GM20000 (cell line): ENCODE results near the gene GPI.
A peak's percentile ranks its signal among the peaks of the same experiment; 100 is the strongest.
"Not testable (repeated sequence)": the region's sequence is repeated elsewhere in the genome, so short reads cannot be mapped to it uniquely, and the experiment has no call there.

Experiments used
- DNase-seq: peaks from one replicate; pipeline ENCODE4 v3.0.0; 2012; ENCODE audit warnings: low spot score
- CTCF ChIP-seq: IDR thresholded peaks from 2 replicates; pipeline ENCODE4 v1.5.1; 2012; ENCODE audit warnings: mild to moderate bottlenecking, control low read depth; ENCODE audit errors: extremely low read depth, missing control alignments

Gene GPI

GRCh38 chr19:34330116-34330515 lies 34.9 kb upstream of the GPI start:
- no peak for TF ChIP-seq CTCF
- no peak for DNase-seq

- DNase-seq, result not testable (repeated sequence)
Observed at GRCh38 chr19:34330596-34330995, 34.4 kb upstream of the GPI start.

DNA sequence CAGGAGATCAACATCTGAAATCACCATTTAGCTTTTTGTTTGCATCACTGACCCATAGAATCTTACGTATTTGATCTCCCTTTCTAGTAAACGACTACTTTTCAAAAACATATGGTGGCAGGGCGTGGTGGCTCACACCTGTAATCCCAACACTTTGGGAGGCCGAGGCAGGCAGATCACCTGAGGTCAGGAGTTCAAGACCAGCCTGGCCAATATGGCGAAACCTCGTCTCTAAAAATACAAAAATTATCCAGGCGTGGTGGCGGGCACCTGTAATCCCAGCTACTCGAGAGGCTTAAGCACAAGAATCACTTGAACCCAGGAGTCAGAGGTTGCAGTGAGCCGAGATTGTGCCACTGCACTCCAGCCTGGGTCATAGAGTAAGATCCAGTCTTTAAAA lies 33.4 kb upstream of the GPI start:
- DNase-seq, result not testable (repeated sequence)

DNA sequence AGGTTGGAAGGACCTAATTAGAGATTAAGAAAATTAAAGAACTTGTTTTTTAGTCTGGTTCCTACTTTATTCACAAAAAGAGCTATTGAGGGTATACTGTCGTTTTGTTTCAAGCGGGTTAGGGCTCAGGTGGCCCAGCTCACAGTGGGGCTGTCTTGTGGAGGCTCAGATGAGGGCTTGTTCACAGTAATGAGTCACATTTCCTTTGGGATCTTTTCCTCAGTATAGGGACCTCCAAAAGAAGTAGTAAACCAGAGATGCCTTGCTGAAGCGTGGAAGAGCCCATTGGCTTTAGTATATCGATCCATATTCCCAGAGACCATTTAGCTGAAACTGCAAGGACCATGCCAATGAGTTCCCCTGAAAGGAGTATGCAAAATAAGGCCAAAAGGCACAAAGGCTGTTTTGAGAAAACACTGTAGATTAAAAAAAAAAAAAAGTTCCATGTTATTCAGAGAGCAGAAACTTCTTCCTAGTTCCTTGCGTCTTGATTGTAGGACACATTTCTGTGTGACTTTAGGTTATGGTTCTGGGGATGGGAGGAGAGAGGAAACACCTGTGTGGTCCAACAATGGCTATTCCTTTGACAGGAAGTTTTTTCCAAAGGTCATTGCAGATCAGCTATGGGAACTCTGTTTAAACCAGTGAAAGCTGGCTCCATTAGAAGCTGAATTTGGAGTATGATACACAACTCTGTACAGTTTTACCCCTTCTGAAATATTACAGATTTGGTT lies 32.8 kb upstream of the GPI start:
- no peak for TF ChIP-seq CTCF
- DNase-seq, result no peak

DNA sequence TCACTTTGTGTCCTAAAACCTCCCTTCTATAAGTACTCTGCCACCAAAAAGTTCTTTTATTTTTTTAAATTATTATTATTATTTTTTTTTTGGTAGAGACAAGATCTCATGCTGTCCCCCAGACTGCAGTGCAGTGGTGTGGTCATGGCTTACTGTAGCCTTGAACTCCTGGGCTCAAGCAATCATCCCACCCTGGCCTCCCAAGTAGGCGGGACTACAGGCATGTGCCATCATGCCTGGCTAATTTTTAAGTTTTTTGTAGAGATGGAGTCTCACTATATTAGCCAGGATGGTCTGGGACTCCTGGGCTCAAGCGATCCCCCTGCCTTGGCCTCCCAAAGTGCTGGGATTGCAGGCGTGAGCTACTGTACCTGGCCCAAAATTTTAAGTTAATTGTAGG lies 29.1 kb upstream of the GPI start:
- TF ChIP-seq CTCF, result no peak
- no peak for DNase-seq

DNA sequence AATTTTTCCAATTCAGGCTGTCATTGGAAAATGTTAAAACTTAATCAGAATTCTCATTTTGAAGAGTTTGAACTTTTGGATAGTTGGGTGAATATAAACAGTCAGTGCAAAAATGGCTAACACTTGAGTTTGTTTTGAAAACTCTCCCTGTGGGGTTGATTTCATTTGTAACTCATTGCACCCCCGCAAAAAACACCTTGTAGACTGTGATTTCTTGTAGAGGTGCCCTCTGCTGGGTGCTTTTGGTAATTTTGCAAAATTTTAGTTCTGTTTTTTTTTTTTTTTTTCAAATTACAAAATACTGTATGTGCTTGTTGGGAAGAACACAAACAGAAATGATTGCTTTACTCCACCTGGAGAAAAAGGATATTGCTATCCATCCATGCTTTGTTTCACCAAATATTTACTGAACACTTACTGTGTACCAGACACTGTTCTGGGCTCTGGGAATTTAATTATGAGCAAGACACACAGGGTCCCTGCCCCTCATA lies 28.2 kb upstream of the GPI start:
- TF ChIP-seq CTCF, result peak; percentile 26
- peak; percentile 65 for DNase-seq

DNA sequence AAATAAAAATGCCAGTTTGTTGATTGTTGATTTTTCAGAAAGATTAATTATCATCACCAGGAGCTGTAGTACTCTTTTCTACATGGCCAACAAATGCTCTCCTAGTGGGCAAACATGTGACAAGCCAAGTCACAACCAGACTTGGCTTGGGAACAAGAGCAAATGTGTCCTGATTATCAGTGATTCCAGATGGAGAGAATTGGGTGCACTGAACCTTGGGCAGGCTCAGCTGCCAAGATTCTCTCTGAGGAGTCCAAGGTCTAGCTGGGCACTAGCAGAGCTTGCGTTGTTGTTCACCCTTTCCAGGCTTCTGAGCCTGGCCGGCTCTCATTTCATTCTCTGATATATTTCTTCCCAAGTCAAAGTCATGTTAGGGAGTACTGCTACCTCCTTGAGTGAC lies 27.3 kb upstream of the GPI start:
- TF ChIP-seq CTCF, result no peak
- DNase-seq, result no peak

DNA sequence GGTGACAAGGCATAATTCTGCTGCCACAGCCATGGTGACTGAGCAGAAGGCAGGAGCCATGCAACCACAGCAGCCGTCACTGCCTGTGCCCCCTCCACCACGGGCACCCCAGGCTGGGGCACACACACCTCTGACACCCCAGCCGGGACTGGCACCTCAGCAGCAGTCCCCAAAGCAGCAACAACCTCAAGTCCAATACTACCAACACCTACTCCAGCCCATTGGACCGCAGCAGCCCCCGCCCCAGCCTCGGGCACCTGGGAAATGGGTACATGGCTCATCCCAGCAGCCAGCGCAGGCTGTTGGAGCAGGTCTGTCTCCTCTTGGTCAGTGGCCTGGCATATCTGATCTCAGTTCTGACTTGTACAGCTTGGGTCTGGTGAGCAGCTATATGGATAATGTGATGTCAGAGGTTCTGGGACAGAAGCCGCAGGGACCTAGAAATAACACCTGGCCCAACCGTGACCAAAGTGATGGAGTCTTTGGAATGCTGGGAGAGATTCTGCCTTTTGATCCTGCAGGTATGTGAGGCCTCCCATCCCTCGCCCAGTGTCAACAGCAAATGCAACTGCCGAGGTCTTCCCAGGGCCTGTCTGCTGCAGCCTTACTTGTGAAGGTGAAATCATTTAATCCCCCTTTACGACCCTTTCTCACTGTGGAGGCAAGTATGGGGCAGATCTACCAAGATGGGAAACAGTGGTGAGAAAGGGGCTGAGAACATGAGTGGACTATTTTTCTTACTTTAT lies 22.9 kb upstream of the GPI start:
- TF ChIP-seq CTCF, result no peak
- DNase-seq, result no peak
